ENCODE results near the gene KNOP1.

KNOP1 gene

GRCh38 chr16:19741354-19741753 lies 23.3 kb upstream of the KNOP1 start:
- no peak for TF ChIP-seq CTCF (IDR thresholded peaks at IDR 0.05; ENCODE audit: low read depth, low read length)
- H3K4me3 ChIP-seq (ENCODE audit: low read depth, low read length), result no peak overlapping the region
- in situ Hi-C loops (cut with HindIII; ENCODE audit: low sequenced_read_pairs), result no loop called here
- no peak for DNase-seq (ENCODE audit: low read depth, low spot score)

- in situ Hi-C loops (cut with HindIII; ENCODE audit: low sequenced_read_pairs), result no loop called here
- no peak overlapping the region for H3K4me3 ChIP-seq (ENCODE audit: low read depth, low read length)
- DNase-seq (ENCODE audit: low read depth, low spot score), result no peak
- no peak for TF ChIP-seq CTCF (IDR thresholded peaks at IDR 0.05; ENCODE audit: low read depth, low read length)
Measured at GRCh38 chr16:19737306-19738038, 19.4 kb upstream of the KNOP1 start.

- no peak for DNase-seq (ENCODE audit: low read depth, low spot score)
- TF ChIP-seq CTCF (IDR thresholded peaks at IDR 0.05; ENCODE audit: low read depth, low read length), result no peak
- no peak overlapping the region for H3K4me3 ChIP-seq (ENCODE audit: low read depth, low read length)
- in situ Hi-C loops (cut with HindIII; ENCODE audit: low sequenced_read_pairs), result no loop called here
Measured at GRCh38 chr16:19735074-19735867, 17.2 kb upstream of the KNOP1 start.

GRCh38 chr16:19733551-19733950 lies 15.5 kb upstream of the KNOP1 start:
- in situ Hi-C loops (cut with HindIII; ENCODE audit: low sequenced_read_pairs), result no loop called here
- TF ChIP-seq CTCF (IDR thresholded peaks at IDR 0.05; ENCODE audit: low read depth, low read length), result no peak
- DNase-seq (ENCODE audit: low read depth, low spot score), result no peak
- H3K4me3 ChIP-seq (ENCODE audit: low read depth, low read length), result no peak overlapping the region

- no peak overlapping the region for H3K4me3 ChIP-seq (ENCODE audit: low read depth, low read length)
- in situ Hi-C loops (cut with HindIII; ENCODE audit: low sequenced_read_pairs), result no loop called here
- no peak for TF ChIP-seq CTCF (IDR thresholded peaks at IDR 0.05; ENCODE audit: low read depth, low read length)
- no peak for DNase-seq (ENCODE audit: low read depth, low spot score)
Measured at GRCh38 chr16:19728636-19728965, 10.6 kb upstream of the KNOP1 start.

GRCh38 chr16:19722981-19723380 lies 5.0 kb upstream of the KNOP1 start:
- no peak overlapping the region for H3K4me3 ChIP-seq (ENCODE audit: low read depth, low read length)
- no peak for DNase-seq (ENCODE audit: low read depth, low spot score)
- no peak for TF ChIP-seq CTCF (IDR thresholded peaks at IDR 0.05; ENCODE audit: low read depth, low read length)
- in situ Hi-C loops (cut with HindIII; ENCODE audit: low sequenced_read_pairs), result no loop called here

All from astrocyte of the spinal cord (primary cell).